Activated CD4-positive, alpha-beta T cell treated with anti-CD3 and anti-CD28 coated beads, Interleukin-2, amount 10 ng/mL, durations not matched to agents 7 days and 5 days (primary cell): ENCODE data around the gene MARCHF5. TPM values are rescaled to one million over a fixed set of nuclear protein-coding genes. Genes with fewer than 3 reads are reported as not detected.

Experiments used
- CTCF ChIA-PET: fragments of 350-600 bp; sonication (Branson Sonifier 250); formaldehyde crosslinking; loops from one replicate; lab custom pipeline; 2021; ENCODE audit warnings: antibody characterized with exemption; lab: Charles Lee
- POLR2A ChIA-PET: fragments of 350-600 bp; sonication (Branson Sonifier 250); formaldehyde crosslinking; loops from one replicate; lab custom pipeline; 2021; ENCODE audit warnings: antibody characterized with exemption; lab: Charles Lee
- DNase-seq: peaks from one replicate; pipeline ENCODE4 v3.0.0-alpha.2; 2020
- H3K27ac Mint-ChIP-seq: one replicate; pipeline ENCODE4 v1.8.0; 2021; ENCODE audit warnings: mild to moderate bottlenecking, moderate library complexity, mixed read lengths
- H3K27me3 Mint-ChIP-seq: one replicate; pipeline ENCODE4 v1.8.0; 2021; ENCODE audit warnings: mixed read lengths
- H3K36me3 Mint-ChIP-seq: one replicate; pipeline ENCODE4 v1.8.0; 2021; ENCODE audit warnings: low read depth, mixed read lengths
- H3K4me1 Mint-ChIP-seq: one replicate; pipeline ENCODE4 v1.8.0; 2021; ENCODE audit warnings: mixed read lengths
- H3K4me3 Mint-ChIP-seq: one replicate; pipeline ENCODE4 v1.8.0; 2021; ENCODE audit warnings: mild to moderate bottlenecking, moderate library complexity, mixed read lengths
- H3K9me3 Mint-ChIP-seq: one replicate; pipeline ENCODE4 v1.8.0; 2021; ENCODE audit warnings: mixed read lengths
- total RNA-seq, 2 experiments: library from RNA; stranded (reverse); gene quantifications; one replicate each; pipeline ENCODE4 v1.2.3, GENCODE V29; 2021

The MARCHF5 gene
- total RNA-seq: 10 to 100 TPM; 15.1 to 21.5 TPM

GRCh38 chr10:92290837-92291615 is at the start of gene MARCHF5, which contains the start of gene CPEB3:
TSS of gene MARCHF5 (plus strand) at chr10:92291167. CDS start at chr10:92291495, 328 bp downstream.
TSS of gene CPEB3 (minus strand) at chr10:92291078. CDS start at chr10:92240350, 50,728 bp downstream.
- ChIA-PET CTCF (interaction anchor here (0.6 to 2.3 kb wide), 16 partner anchors 11 to 203 kb away, joined by 3 to 7 read pairs (median 4); no protein-coding TSS in a partner anchor), POLR2A (interaction anchor here (0.6 kb wide), 2 partner anchors 180 to 278 kb away, joined by 4 to 5 read pairs; no protein-coding TSS in a partner anchor)
- Mint-ChIP-seq H3K27ac (peak within 1 kb of the TSS; percentile 86), H3K4me1 (peaks cover 30% of the 10 kb centered on the region), H3K4me3 (peak within 1 kb of the TSS; percentile 86), H3K9me3 (no peaks in the 10 kb centered on the region), H3K27me3 (no peaks in the 10 kb centered on the region), H3K36me3 (peaks cover 9% of the 10 kb centered on the region)
- DNase-seq: peak; percentile 94

- Mint-ChIP-seq H3K4me3 (peak overlapping the region; percentile 80), H3K27me3 (peaks cover 15% of the 10 kb centered on the region), H3K4me1 (peaks cover 34% of the 10 kb centered on the region), H3K27ac (no peak overlapping the region), H3K36me3 (peaks cover 19% of the 10 kb centered on the region), H3K9me3 (no peaks in the 10 kb centered on the region)
- CTCF ChIA-PET: interaction anchor here (0.6 kb wide), 1 partner anchor 461 kb away, joined by 4 read pairs; no protein-coding TSS in a partner anchor
- no peak for DNase-seq
- POLR2A ChIA-PET: no interaction called here
Observed at GRCh38 chr10:92241501-92241900, 49.5 kb upstream of the MARCHF5 start.

GRCh38 chr10:92242380-92242779 is 48.6 kb upstream of the MARCHF5 start:
- ChIA-PET POLR2A (no interaction called here), CTCF (no interaction called here)
- no peak overlapping the region for H3K27ac Mint-ChIP-seq
- H3K4me3 Mint-ChIP-seq: no peak overlapping the region
- peaks cover 15% of the 10 kb centered on the region for H3K27me3 Mint-ChIP-seq
- peaks cover 34% of the 10 kb centered on the region for H3K4me1 Mint-ChIP-seq
- H3K36me3 Mint-ChIP-seq: peaks cover 19% of the 10 kb centered on the region
- DNase-seq: no peak
- no peaks in the 10 kb centered on the region for H3K9me3 Mint-ChIP-seq

- peaks cover 15% of the 10 kb centered on the region for H3K27me3 Mint-ChIP-seq
- no peaks in the 10 kb centered on the region for H3K9me3 Mint-ChIP-seq
- no peak overlapping the region for H3K27ac Mint-ChIP-seq
- H3K4me1 Mint-ChIP-seq: peaks cover 34% of the 10 kb centered on the region
- H3K4me3 Mint-ChIP-seq: peak overlapping the region; percentile 58
- CTCF ChIA-PET: no interaction called here
- POLR2A ChIA-PET: no interaction called here
- H3K36me3 Mint-ChIP-seq: peaks cover 17% of the 10 kb centered on the region
- DNase-seq: peak; percentile 33
Observed at GRCh38 chr10:92242910-92243671, 47.9 kb upstream of the MARCHF5 start.

GRCh38 chr10:92244796-92245195 is 46.2 kb upstream of the MARCHF5 start:
- peaks cover 25% of the 10 kb centered on the region for H3K4me1 Mint-ChIP-seq
- H3K27ac Mint-ChIP-seq: no peak overlapping the region
- no peak for DNase-seq
- peaks cover 4% of the 10 kb centered on the region for H3K36me3 Mint-ChIP-seq
- CTCF ChIA-PET: interaction anchor here (0.6 to 0.7 kb wide), 2 partner anchors 319 to 366 kb away, joined by 3 to 4 read pairs; no protein-coding TSS in a partner anchor
- POLR2A ChIA-PET: no interaction called here
- no peak overlapping the region for H3K4me3 Mint-ChIP-seq
- no peaks in the 10 kb centered on the region for H3K9me3 Mint-ChIP-seq
- H3K27me3 Mint-ChIP-seq: peaks cover 7% of the 10 kb centered on the region

GRCh38 chr10:92248566-92248965 is 42.4 kb upstream of the MARCHF5 start:
- H3K9me3 Mint-ChIP-seq: no peaks in the 10 kb centered on the region
- no peak overlapping the region for H3K27ac Mint-ChIP-seq
- H3K4me1 Mint-ChIP-seq: peaks cover 3% of the 10 kb centered on the region
- H3K27me3 Mint-ChIP-seq: no peaks in the 10 kb centered on the region
- no peak overlapping the region for H3K4me3 Mint-ChIP-seq
- POLR2A ChIA-PET: interaction anchor here (0.6 kb wide), 1 partner anchor 37 kb away, joined by 3 read pairs; no protein-coding TSS in a partner anchor
- CTCF ChIA-PET: interaction anchor here (1.0 kb wide), 1 partner anchor 42 kb away, joined by 4 read pairs; the partner anchor contains the start of genes CPEB3 and MARCHF5
- DNase-seq: no peak
- no peaks in the 10 kb centered on the region for H3K36me3 Mint-ChIP-seq

GRCh38 chr10:92263396-92263795 is 27.6 kb upstream of the MARCHF5 start:
- peaks cover 11% of the 10 kb centered on the region for H3K4me1 Mint-ChIP-seq
- POLR2A ChIA-PET: no interaction called here
- CTCF ChIA-PET: no interaction called here

GRCh38 chr10:92264249-92264648 is 26.7 kb upstream of the MARCHF5 start:
- peaks cover 11% of the 10 kb centered on the region for H3K4me1 Mint-ChIP-seq
- CTCF ChIA-PET: interaction anchor here (0.6 kb wide), 1 partner anchor 351 kb away, joined by 4 read pairs; no protein-coding TSS in a partner anchor
- no peak overlapping the region for H3K4me3 Mint-ChIP-seq
- POLR2A ChIA-PET: no interaction called here
- no peaks in the 10 kb centered on the region for H3K9me3 Mint-ChIP-seq
- no peak for DNase-seq
- no peak overlapping the region for H3K27ac Mint-ChIP-seq
- H3K36me3 Mint-ChIP-seq: no peaks in the 10 kb centered on the region
- no peaks in the 10 kb centered on the region for H3K27me3 Mint-ChIP-seq

More at GRCh38 chr10:92263396-92263795, 27.6 kb upstream of the MARCHF5 start:
- no peak overlapping the region for H3K4me3 Mint-ChIP-seq
- H3K27ac Mint-ChIP-seq: no peak overlapping the region
- no peaks in the 10 kb centered on the region for H3K27me3 Mint-ChIP-seq
- H3K36me3 Mint-ChIP-seq: no peaks in the 10 kb centered on the region
- H3K9me3 Mint-ChIP-seq: no peaks in the 10 kb centered on the region
- no peak for DNase-seq

- peaks cover 2% of the 10 kb centered on the region for H3K36me3 Mint-ChIP-seq
- H3K27ac Mint-ChIP-seq: no peak overlapping the region
- POLR2A ChIA-PET: no interaction called here
- H3K27me3 Mint-ChIP-seq: no peaks in the 10 kb centered on the region
- no peak for DNase-seq
- peaks cover 11% of the 10 kb centered on the region for H3K4me1 Mint-ChIP-seq
- H3K9me3 Mint-ChIP-seq: no peaks in the 10 kb centered on the region
- no peak overlapping the region for H3K4me3 Mint-ChIP-seq
- CTCF ChIA-PET: interaction anchor here (0.6 kb wide), 2 partner anchors 35 to 165 kb away, joined by 3 to 4 read pairs; no protein-coding TSS in a partner anchor
Observed at GRCh38 chr10:92265687-92266258, 25.2 kb upstream of the MARCHF5 start.

- no peak overlapping the region for H3K4me3 Mint-ChIP-seq
- ChIA-PET CTCF (interaction anchor here (0.5 to 0.9 kb wide), 4 partner anchors 24 to 654 kb away, joined by 3 read pairs; partner anchors contain the start of genes CPEB3 and MARCHF5), POLR2A (no interaction called here)
- no peak for DNase-seq
- no peaks in the 10 kb centered on the region for H3K27me3 Mint-ChIP-seq
- no peaks in the 10 kb centered on the region for H3K9me3 Mint-ChIP-seq
- peaks cover 2% of the 10 kb centered on the region for H3K36me3 Mint-ChIP-seq
- H3K27ac Mint-ChIP-seq: no peak overlapping the region
- peaks cover 11% of the 10 kb centered on the region for H3K4me1 Mint-ChIP-seq
Observed at GRCh38 chr10:92267343-92267742, 23.6 kb upstream of the MARCHF5 start.

- no peak overlapping the region for H3K4me3 Mint-ChIP-seq
- H3K9me3 Mint-ChIP-seq: no peaks in the 10 kb centered on the region
- ChIA-PET CTCF (interaction anchor here (1.0 kb wide), 1 partner anchor 8 kb away, joined by 3 read pairs; no protein-coding TSS in a partner anchor), POLR2A (no interaction called here)
- no peaks in the 10 kb centered on the region for H3K27me3 Mint-ChIP-seq
- H3K36me3 Mint-ChIP-seq: peaks cover 2% of the 10 kb centered on the region
- H3K4me1 Mint-ChIP-seq: peaks cover 11% of the 10 kb centered on the region
- no peak overlapping the region for H3K27ac Mint-ChIP-seq
- no peak for DNase-seq
Observed at GRCh38 chr10:92268748-92269147, 22.2 kb upstream of the MARCHF5 start.

- no peaks in the 10 kb centered on the region for H3K27me3 Mint-ChIP-seq
- H3K9me3 Mint-ChIP-seq: no peaks in the 10 kb centered on the region
- H3K36me3 Mint-ChIP-seq: peaks cover 2% of the 10 kb centered on the region
- no peaks in the 10 kb centered on the region for H3K4me1 Mint-ChIP-seq
- no peak overlapping the region for H3K27ac Mint-ChIP-seq
- no peak for DNase-seq
- CTCF ChIA-PET: interaction anchor here (1.3 to 1.5 kb wide), 2 partner anchors 12 to 16 kb away, joined by 3 to 5 read pairs; no protein-coding TSS in a partner anchor
- POLR2A ChIA-PET: no interaction called here
- H3K4me3 Mint-ChIP-seq: no peak overlapping the region
Observed at GRCh38 chr10:92274071-92274470, 16.9 kb upstream of the MARCHF5 start.
